Caco-2 (cell line): Measurements from ENCODE around the gene NPAS3. TPM values are rescaled to one million over a fixed set of nuclear protein-coding genes. Genes with fewer than 3 reads are reported as not detected.

Experiments
- BruUV-seq: library from RNA; stranded (reverse); fragments of 400-500 nt; replicated peaks from 2 replicates; lab custom pipeline; 2021; lab: Mats Ljungman, UMichigan
- CTCF ChIA-PET: fragments of 300-600 bp; sonication (Branson Sonifier 250); formaldehyde crosslinking; loops from one replicate; lab custom pipeline; 2022; ENCODE audit warnings: antibody characterized with exemption; lab: Charles Lee
- POLR2A ChIA-PET: fragments of 300-600 bp; sonication (Branson Sonifier 250); formaldehyde crosslinking; loops from one replicate; lab custom pipeline; 2022; ENCODE audit warnings: antibody characterized with exemption; lab: Charles Lee
- DNase-seq, 2 experiments: peaks; one replicate each; pipeline versions ENCODE4 v3.0.0 to v3.0.0-alpha.2; 2020 to 2022
- H3K27me3 ChIP-seq: replicated peaks from 2 replicates; pipeline ENCODE4 v1.6.0; 2011; ENCODE audit warnings: low read length; ENCODE audit not compliant: control insufficient read depth, insufficient read depth
- H3K36me3 ChIP-seq: 2 replicates; pipeline ENCODE4 v1.5.1; 2011; ENCODE audit warnings: low read length; ENCODE audit not compliant: control insufficient read depth, insufficient read depth
- H3K4me1 ChIP-seq: fragments of 250-450 bp; sonication (Bioruptor Pico); 2 replicates; pipeline ENCODE4 v1.5.1; 2020; ENCODE audit warnings: mild to moderate bottlenecking
- H3K4me3 ChIP-seq: 2 replicates; pipeline ENCODE4 v1.5.1; 2011; ENCODE audit warnings: low read depth, mild to moderate bottlenecking, control low read depth, low read length
- H3K9me3 ChIP-seq: fragments of 250-450 bp; sonication (Bioruptor Pico); 2 replicates; pipeline ENCODE4 v1.5.1; 2020; ENCODE audit warnings: mild to moderate bottlenecking, moderate library complexity
- H3K27ac Mint-ChIP-seq: one replicate; pipeline ENCODE4 v1.8.0; 2022; ENCODE audit warnings: mixed read lengths; ENCODE audit not compliant: unreplicated experiment
- H3K27me3 Mint-ChIP-seq: one replicate; pipeline ENCODE4 v1.8.0; 2022; ENCODE audit warnings: mixed read lengths; ENCODE audit not compliant: insufficient read depth, unreplicated experiment
- H3K36me3 Mint-ChIP-seq: one replicate; pipeline ENCODE4 v1.8.0; 2022; ENCODE audit warnings: mild to moderate bottlenecking, mixed read lengths; ENCODE audit not compliant: insufficient read depth, unreplicated experiment
- H3K4me1 Mint-ChIP-seq: one replicate; pipeline ENCODE4 v1.8.0; 2022; ENCODE audit warnings: low read depth, mixed read lengths; ENCODE audit not compliant: unreplicated experiment
- H3K4me3 Mint-ChIP-seq: one replicate; pipeline ENCODE4 v1.8.0; 2022; ENCODE audit warnings: mild to moderate bottlenecking, moderate library complexity, mixed read lengths; ENCODE audit not compliant: unreplicated experiment
- H3K9me3 Mint-ChIP-seq: one replicate; pipeline ENCODE4 v1.8.0; 2022; ENCODE audit warnings: mixed read lengths; ENCODE audit not compliant: unreplicated experiment
- intact Hi-C: fragments of 100-400 bp; cut with micrococcal nuclease; formaldehyde crosslinking; loops from one replicate; pipeline ENCODE4 v1.10.0; 2022; ENCODE audit not compliant: unreplicated experiment
- total RNA-seq: library from RNA; stranded (reverse); gene quantifications from 2 replicates; pipeline ENCODE4 v1.2.3, GENCODE V29; 2022
- TF ChIP-seq, protein P1 (sequence below), 2 experiments: fragments of 200-600 bp in 1 of 2; IDR thresholded peaks; 1 replicate in 1 of 2; 2 replicates in 1 of 2; pipeline versions ENCODE4 v1.5.1 to v1.8.0; 2011 to 2022; ENCODE audit warnings: antibody characterized with exemption in 1 of 2, control low read depth in 1 of 2, inconsistent platforms in 1 of 2, low read depth in 1 of 2, low read length in 1 of 2, mild to moderate bottlenecking in 1 of 2, moderate library complexity in 1 of 2; ENCODE audit not compliant: insufficient read depth in 1 of 2, severe bottlenecking in 1 of 2, unreplicated experiment in 1 of 2

Gene NPAS3
- total RNA-seq, 1 experiment from 2014 or later, result not detected

DNA sequence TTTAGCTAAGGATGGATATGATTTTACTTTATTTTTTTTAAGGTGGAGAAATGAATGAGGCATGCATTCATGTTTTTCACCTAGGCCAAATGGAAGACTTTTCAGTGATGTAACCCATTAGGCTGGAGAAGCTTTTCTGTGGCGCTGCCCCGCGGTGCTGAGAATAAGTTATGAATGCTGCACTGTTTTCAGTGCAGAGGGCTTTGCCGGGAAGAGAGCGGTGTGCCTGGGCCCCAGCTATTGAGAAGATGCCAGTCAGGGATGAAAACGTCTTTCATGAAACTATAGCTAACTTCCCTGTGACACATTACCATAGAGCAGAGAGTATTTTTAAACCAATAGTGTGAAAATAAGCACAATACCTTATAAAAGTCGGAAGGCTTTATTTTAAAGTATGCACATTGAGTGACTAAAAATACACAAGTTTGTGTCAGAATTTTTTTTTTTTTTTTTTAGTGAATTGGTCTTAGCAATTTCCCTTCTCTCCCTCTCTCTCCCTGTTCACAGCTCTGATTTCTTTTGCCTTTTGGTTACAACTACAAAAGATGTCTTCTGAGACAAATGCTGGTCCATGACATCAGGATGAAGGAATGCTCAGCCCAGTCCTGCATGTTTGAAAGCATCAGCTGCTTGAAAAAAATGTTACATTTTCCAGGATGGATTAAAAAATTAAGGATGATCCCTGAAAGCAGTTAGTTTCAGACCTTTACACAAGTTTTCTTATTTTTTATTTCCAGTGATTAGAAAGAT is 48.3 kb downstream of the NPAS3 start:
- no peak overlapping the region for H3K27ac Mint-ChIP-seq
- Histone ChIP-seq H3K27me3 (no peaks in the 10 kb centered on the region), H3K4me1 (no peaks in the 10 kb centered on the region), H3K9me3 (no peaks in the 10 kb centered on the region), H3K36me3 (no peaks in the 10 kb centered on the region), H3K4me3 (no peak overlapping the region)
- intact Hi-C loops, result no loop called here
- ChIA-PET CTCF (no interaction called here), POLR2A (no interaction called here)
- H3K4me3 Mint-ChIP-seq, result no peak overlapping the region
- no peaks in the 10 kb centered on the region for H3K36me3 Mint-ChIP-seq
- H3K4me1 Mint-ChIP-seq, result no peaks in the 10 kb centered on the region
- TF ChIP-seq, protein P1, sequence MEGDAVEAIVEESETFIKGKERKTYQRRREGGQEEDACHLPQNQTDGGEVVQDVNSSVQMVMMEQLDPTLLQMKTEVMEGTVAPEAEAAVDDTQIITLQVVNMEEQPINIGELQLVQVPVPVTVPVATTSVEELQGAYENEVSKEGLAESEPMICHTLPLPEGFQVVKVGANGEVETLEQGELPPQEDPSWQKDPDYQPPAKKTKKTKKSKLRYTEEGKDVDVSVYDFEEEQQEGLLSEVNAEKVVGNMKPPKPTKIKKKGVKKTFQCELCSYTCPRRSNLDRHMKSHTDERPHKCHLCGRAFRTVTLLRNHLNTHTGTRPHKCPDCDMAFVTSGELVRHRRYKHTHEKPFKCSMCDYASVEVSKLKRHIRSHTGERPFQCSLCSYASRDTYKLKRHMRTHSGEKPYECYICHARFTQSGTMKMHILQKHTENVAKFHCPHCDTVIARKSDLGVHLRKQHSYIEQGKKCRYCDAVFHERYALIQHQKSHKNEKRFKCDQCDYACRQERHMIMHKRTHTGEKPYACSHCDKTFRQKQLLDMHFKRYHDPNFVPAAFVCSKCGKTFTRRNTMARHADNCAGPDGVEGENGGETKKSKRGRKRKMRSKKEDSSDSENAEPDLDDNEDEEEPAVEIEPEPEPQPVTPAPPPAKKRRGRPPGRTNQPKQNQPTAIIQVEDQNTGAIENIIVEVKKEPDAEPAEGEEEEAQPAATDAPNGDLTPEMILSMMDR (IDR thresholded peaks at IDR 0.05; ENCODE audit: insufficient read depth in 1 of 2, low read depth in 1 of 2, low read length in 1 of 2, severe bottlenecking in 1 of 2, unreplicated experiment in 1 of 2), result no peak
- peaks cover 18% of the 10 kb centered on the region for H3K27me3 Mint-ChIP-seq
- DNase-seq, result no peak
- H3K9me3 Mint-ChIP-seq, result no peaks in the 10 kb centered on the region
- BruUV-seq, result no TSS peak

DNA sequence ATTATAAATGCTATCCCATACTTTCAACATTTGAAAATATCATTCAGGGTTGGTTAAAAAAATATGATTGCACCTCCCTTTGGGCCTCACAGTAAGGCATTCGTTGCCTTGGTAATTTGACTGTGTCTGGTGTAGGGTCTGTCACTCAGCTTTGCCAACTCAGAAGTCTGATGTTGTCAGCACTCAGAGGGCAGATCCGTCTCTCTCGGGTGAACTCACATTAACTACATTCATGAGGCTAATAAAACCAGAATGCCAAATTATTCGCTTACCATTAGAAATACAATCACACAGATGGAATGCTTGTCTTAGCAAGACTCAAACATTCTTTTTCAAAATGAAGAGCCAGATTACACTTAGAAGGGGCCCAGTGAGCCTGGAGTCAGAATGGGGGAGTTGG is 53.0 kb downstream of the NPAS3 start:
- H3K27me3 ChIP-seq, result no peaks in the 10 kb centered on the region
- no TSS peak for BruUV-seq
- H3K9me3 ChIP-seq, result no peaks in the 10 kb centered on the region
- H3K27ac Mint-ChIP-seq, result no peak overlapping the region
- H3K36me3 Mint-ChIP-seq, result no peaks in the 10 kb centered on the region
- no peaks in the 10 kb centered on the region for H3K36me3 ChIP-seq
- ChIA-PET CTCF (no interaction called here), POLR2A (no interaction called here)
- no peak overlapping the region for H3K4me3 ChIP-seq
- no peak overlapping the region for H3K4me3 Mint-ChIP-seq
- intact Hi-C loops, result no loop called here
- DNase-seq, result no peak
- no peaks in the 10 kb centered on the region for H3K4me1 Mint-ChIP-seq
- TF ChIP-seq, protein P1 (IDR thresholded peaks at IDR 0.05; ENCODE audit: insufficient read depth in 1 of 2, low read depth in 1 of 2, low read length in 1 of 2, severe bottlenecking in 1 of 2, unreplicated experiment in 1 of 2), result no peak
- H3K27me3 Mint-ChIP-seq, result peaks cover 11% of the 10 kb centered on the region
- H3K9me3 Mint-ChIP-seq, result peaks cover 11% of the 10 kb centered on the region
- no peaks in the 10 kb centered on the region for H3K4me1 ChIP-seq

DNA sequence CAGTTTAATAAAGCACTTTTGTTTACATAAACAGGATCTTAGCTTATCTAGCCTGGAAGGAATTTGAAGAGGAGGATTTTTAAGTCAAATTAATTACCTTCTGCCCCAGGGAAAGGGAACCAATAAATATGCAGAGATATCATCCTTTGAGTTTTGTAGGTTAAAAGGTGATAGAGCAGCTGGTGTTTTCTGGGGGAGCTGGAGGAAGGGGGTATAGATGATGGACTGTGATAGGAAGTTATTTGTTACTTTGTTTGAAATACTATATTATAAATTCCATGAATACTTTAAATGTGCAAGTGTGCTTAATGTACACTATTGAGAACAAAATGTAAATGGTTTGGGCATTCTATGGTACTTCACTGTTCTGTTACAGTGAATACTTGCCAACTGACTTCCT is 55.2 kb downstream of the NPAS3 start:
- no peaks in the 10 kb centered on the region for H3K27me3 ChIP-seq
- Mint-ChIP-seq H3K36me3 (no peaks in the 10 kb centered on the region), H3K27me3 (peaks cover 6% of the 10 kb centered on the region), H3K4me1 (no peaks in the 10 kb centered on the region), H3K4me3 (no peak overlapping the region), H3K27ac (no peak overlapping the region), H3K9me3 (peaks cover 11% of the 10 kb centered on the region)
- DNase-seq, result no peak
- no peaks in the 10 kb centered on the region for H3K9me3 ChIP-seq
- TF ChIP-seq, protein P1 (IDR thresholded peaks at IDR 0.05; ENCODE audit: insufficient read depth in 1 of 2, low read depth in 1 of 2, low read length in 1 of 2, severe bottlenecking in 1 of 2, unreplicated experiment in 1 of 2), result no peak
- ChIA-PET CTCF (no interaction called here), POLR2A (no interaction called here)
- intact Hi-C loops, result no loop called here
- no peak overlapping the region for H3K4me3 ChIP-seq
- no peaks in the 10 kb centered on the region for H3K4me1 ChIP-seq
- no TSS peak for BruUV-seq
- H3K36me3 ChIP-seq, result no peaks in the 10 kb centered on the region
